ENCODE measurements around the gene HTT. TPM values are rescaled to one million over a fixed set of nuclear protein-coding genes. Genes with fewer than 3 reads are reported as not detected.
A peak's percentile ranks its signal among the peaks of the same experiment; 100 is the strongest.

Gene HTT
- total and polyA plus RNA-seq, 2 of the 13 experiments (the other 11 are each of a cell fraction or from before 2014, with no cell fraction given): 17.5 to 19.5 TPM

GRCh38 chr4:3179126-3179706, 104.7 kb downstream of the HTT start (continued):
- TF ChIP-seq ZBTB10 (CRISPR knock-in tag; IDR thresholded peaks at IDR 0.05; ENCODE audit: borderline replicate concordance) (no peak), MAFK (conservative IDR thresholded peaks at IDR 0.05 in 1 of 2, IDR thresholded peaks at IDR 0.05 in 1 of 2; ENCODE audit: low read length in 2 of 2) (no peak), POLR2G (IDR thresholded peaks at IDR 0.05; ENCODE audit: low read depth, low read length) (no peak), SIX4 (CRISPR knock-in tag; IDR thresholded peaks at IDR 0.05) (no peak), ZNF331 (CRISPR knock-in tag; IDR thresholded peaks at IDR 0.05) (no peak), EED (CRISPR knock-in tag; IDR thresholded peaks at IDR 0.05) (no peak), HMG20B (CRISPR knock-in tag; conservative IDR thresholded peaks at IDR 0.05) (no peak), ELF4 (CRISPR knock-in tag; IDR thresholded peaks at IDR 0.05; ENCODE audit: borderline replicate concordance) (no peak), ZFAT (CRISPR knock-in tag; conservative IDR thresholded peaks at IDR 0.05) (no peak), ZNF646 (CRISPR knock-in tag; IDR thresholded peaks at IDR 0.05) (peak; percentile 84), MATR3 (CRISPR knock-in tag; IDR thresholded peaks at IDR 0.05) (no peak)

Measured in HepG2 (cell line).